Fibroblast of lung (primary cell): ENCODE measurements around the gene PRKCQ. TPM values are rescaled to one million over a fixed set of nuclear protein-coding genes. Genes with fewer than 3 reads are reported as not detected.

Experiments
- DNase-seq, 2 donors: peaks; one replicate each; pipeline versions ENCODE4 v3.0.0 to v3.0.0-alpha.2; 2010; ENCODE audit warnings: low read depth in 2 of 2
- H2AFZ ChIP-seq: 2 replicates; pipeline ENCODE4 v1.5.1; 2012; ENCODE audit warnings: low read length, control low read depth, inconsistent platforms
- H3K27ac ChIP-seq: 2 replicates; pipeline ENCODE4 v1.5.1; 2011; ENCODE audit warnings: low read length, control low read depth; ENCODE audit not compliant: insufficient read depth
- H3K27me3 ChIP-seq: 2 replicates; pipeline ENCODE4 v1.5.1; 2011; ENCODE audit warnings: mild to moderate bottlenecking, low read length; ENCODE audit not compliant: control insufficient read depth, insufficient read depth
- H3K36me3 ChIP-seq: 2 replicates; pipeline ENCODE4 v1.5.1; 2011; ENCODE audit warnings: low read length; ENCODE audit not compliant: control insufficient read depth, insufficient read depth
- H3K4me1 ChIP-seq: 2 replicates; pipeline ENCODE4 v1.5.1; 2011; ENCODE audit warnings: low read length; ENCODE audit not compliant: control insufficient read depth, insufficient read depth; ENCODE audit errors: extremely low read depth
- H3K4me2 ChIP-seq: 2 replicates; pipeline ENCODE4 v1.5.1; 2011; ENCODE audit warnings: low read length, control low read depth; ENCODE audit not compliant: insufficient read depth; ENCODE audit errors: extremely low read depth
- H3K4me3 ChIP-seq, 4 experiments: fragments of 200-600 bp in 1 of 4; sonication (generic) in 1 of 4; replicated peaks in 1 of 4; 2 replicates each; pipeline ENCODE4 v1.5.1; 2011 to 2016; ENCODE audit warnings: low read length in 4 of 4, low read depth in 3 of 4, mild to moderate bottlenecking in 3 of 4, control low read depth in 2 of 4, inconsistent platforms in 1 of 4, mixed read lengths in 1 of 4; ENCODE audit not compliant: insufficient read depth in 1 of 4; ENCODE audit errors: control extremely low read depth in 1 of 4
- H3K79me2 ChIP-seq: 2 replicates; pipeline ENCODE4 v1.5.1; 2012; ENCODE audit warnings: mild to moderate bottlenecking, low read length, inconsistent platforms; ENCODE audit not compliant: control insufficient read depth, insufficient read depth
- H3K9ac ChIP-seq: 2 replicates; pipeline ENCODE4 v1.5.1; 2011; ENCODE audit warnings: mild to moderate bottlenecking, low read length, control low read depth; ENCODE audit not compliant: insufficient read depth
- H3K9me3 ChIP-seq: 2 replicates; pipeline ENCODE4 v1.5.1; 2012; ENCODE audit warnings: low read depth, low read length; ENCODE audit not compliant: control insufficient read depth, insufficient read depth
- H4K20me1 ChIP-seq: 2 replicates; pipeline ENCODE4 v1.5.1; 2011; ENCODE audit warnings: low read length; ENCODE audit not compliant: control insufficient read depth, insufficient read depth; ENCODE audit errors: extremely low read depth
- EZH2 ChIP-seq: IDR thresholded peaks from 2 replicates; pipeline ENCODE4 v1.5.1; 2012; ENCODE audit warnings: low read length, control low read depth, mild to moderate bottlenecking; ENCODE audit errors: missing control alignments
- polyA plus RNA-seq, 2 donors: library from polyadenylated mRNA; depleted of rRNA in 1 of 2; stranded (reverse) in 1 of 2; unstranded in 1 of 2; fragments of >200 nt; gene quantifications; 2 replicates each; pipeline ENCODE4 v1.2.1, GENCODE V29; 2011 to 2012; ENCODE audit warnings: missing spikeins in 1 of 2
- total RNA-seq: library from RNA; depleted of rRNA; stranded (reverse); fragments of >200 nt; gene quantifications from 2 replicates; pipeline ENCODE4 v1.2.1, GENCODE V29; 2014
- TF ChIP-seq, protein P1 (sequence below), 2 donors: IDR thresholded peaks in 1 of 2; conservative IDR thresholded peaks in 1 of 2; 1 replicate in 1 of 2; 2 replicates in 1 of 2; pipeline ENCODE4 v1.5.1; 2011 to 2012; ENCODE audit warnings: low read length in 2 of 2, control low read depth in 1 of 2, inconsistent platforms in 1 of 2, low read depth in 1 of 2, mild to moderate bottlenecking in 1 of 2

The PRKCQ gene
- total and polyA plus RNA-seq, 2 donors (not counting 1 experiment from before 2014, with no cell fraction given), result under 0.01 to 0.01 TPM

DNA sequence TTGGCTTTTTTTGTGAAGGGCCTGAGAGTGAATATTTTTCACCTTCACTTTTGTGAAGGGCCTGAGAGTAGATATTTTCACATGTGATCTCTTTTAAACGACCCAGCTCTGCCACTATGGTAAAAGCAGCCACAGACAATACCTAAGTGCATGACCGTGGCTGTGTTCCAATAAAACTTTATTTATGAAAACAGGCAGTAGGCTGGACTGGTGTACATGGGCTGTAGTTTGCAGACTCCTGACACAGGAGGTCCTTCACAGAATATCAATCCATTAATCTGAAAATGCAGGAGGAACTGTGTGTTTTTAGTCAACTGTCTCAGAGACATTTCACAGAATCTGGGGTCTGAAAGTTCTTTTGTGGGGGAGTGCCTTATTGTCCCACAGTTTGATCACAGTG lies 186.9 kb downstream of the PRKCQ start:
- TF ChIP-seq EZH2, result no peak
- TF ChIP-seq, protein P1, sequence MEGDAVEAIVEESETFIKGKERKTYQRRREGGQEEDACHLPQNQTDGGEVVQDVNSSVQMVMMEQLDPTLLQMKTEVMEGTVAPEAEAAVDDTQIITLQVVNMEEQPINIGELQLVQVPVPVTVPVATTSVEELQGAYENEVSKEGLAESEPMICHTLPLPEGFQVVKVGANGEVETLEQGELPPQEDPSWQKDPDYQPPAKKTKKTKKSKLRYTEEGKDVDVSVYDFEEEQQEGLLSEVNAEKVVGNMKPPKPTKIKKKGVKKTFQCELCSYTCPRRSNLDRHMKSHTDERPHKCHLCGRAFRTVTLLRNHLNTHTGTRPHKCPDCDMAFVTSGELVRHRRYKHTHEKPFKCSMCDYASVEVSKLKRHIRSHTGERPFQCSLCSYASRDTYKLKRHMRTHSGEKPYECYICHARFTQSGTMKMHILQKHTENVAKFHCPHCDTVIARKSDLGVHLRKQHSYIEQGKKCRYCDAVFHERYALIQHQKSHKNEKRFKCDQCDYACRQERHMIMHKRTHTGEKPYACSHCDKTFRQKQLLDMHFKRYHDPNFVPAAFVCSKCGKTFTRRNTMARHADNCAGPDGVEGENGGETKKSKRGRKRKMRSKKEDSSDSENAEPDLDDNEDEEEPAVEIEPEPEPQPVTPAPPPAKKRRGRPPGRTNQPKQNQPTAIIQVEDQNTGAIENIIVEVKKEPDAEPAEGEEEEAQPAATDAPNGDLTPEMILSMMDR (conservative IDR thresholded peaks at IDR 0.05 in 1 of 2, IDR thresholded peaks at IDR 0.05 in 1 of 2; ENCODE audit: low read depth in 1 of 2, low read length in 2 of 2), result no peak
- no peaks in the 10 kb centered on the region for H3K36me3 ChIP-seq

DNA sequence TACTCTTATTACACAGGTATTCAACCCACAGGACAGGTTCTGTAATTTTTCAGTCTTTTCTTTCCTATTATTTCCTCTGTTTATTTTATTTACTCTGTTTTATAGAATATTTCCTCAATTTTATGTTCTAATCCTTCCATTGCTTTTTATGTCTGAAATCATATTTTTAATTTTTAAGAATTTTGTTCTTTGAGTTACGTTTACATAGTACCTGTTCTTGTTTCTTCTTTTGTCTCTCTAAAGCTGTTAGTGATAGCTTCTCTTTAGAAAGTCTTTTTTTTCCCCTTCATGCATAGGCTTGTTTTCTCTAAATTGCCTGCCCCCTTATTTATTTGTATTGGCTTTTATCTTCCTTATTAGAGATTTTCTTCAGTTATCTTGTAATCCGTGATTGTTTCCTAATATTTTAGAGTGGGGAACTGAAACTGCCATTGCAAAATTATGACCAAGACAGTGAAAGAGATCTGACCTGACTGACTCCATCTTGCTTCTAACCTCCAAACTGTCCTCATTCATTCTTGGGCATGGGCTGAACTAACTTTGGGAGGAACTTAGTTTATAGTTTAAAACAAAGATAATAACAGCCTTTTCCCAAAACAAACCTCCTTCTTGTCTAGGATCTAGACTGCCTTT lies 189.7 kb downstream of the PRKCQ start:
- H3K27me3 ChIP-seq, result peaks cover 4% of the 10 kb centered on the region
- H3K79me2 ChIP-seq, result no peaks in the 10 kb centered on the region
- H4K20me1 ChIP-seq, result no peaks in the 10 kb centered on the region
- H3K4me3 ChIP-seq, result no peak overlapping the region
- no peak for DNase-seq
- no peaks in the 10 kb centered on the region for H3K36me3 ChIP-seq
- H3K9ac ChIP-seq, result no peak overlapping the region
- no peak overlapping the region for H2AFZ ChIP-seq
- TF ChIP-seq, protein P1 (conservative IDR thresholded peaks at IDR 0.05 in 1 of 2, IDR thresholded peaks at IDR 0.05 in 1 of 2; ENCODE audit: low read depth in 1 of 2, low read length in 2 of 2), result no peak
- TF ChIP-seq EZH2, result no peak
- peaks cover 2% of the 10 kb centered on the region for H3K4me1 ChIP-seq
- no peak overlapping the region for H3K4me2 ChIP-seq
- no peak overlapping the region for H3K27ac ChIP-seq
- no peaks in the 10 kb centered on the region for H3K9me3 ChIP-seq

More for the DNA sequence above, 186.9 kb downstream of the PRKCQ start:
- Histone ChIP-seq H3K4me2 (no peak overlapping the region), H3K9me3 (no peaks in the 10 kb centered on the region), H3K27me3 (peaks cover 4% of the 10 kb centered on the region), H3K4me1 (no peaks in the 10 kb centered on the region), H4K20me1 (no peaks in the 10 kb centered on the region), H3K79me2 (no peaks in the 10 kb centered on the region), H3K4me3 (no peak overlapping the region), H3K9ac (no peak overlapping the region), H2AFZ (no peak overlapping the region), H3K27ac (no peak overlapping the region)
- no peak for DNase-seq

DNA sequence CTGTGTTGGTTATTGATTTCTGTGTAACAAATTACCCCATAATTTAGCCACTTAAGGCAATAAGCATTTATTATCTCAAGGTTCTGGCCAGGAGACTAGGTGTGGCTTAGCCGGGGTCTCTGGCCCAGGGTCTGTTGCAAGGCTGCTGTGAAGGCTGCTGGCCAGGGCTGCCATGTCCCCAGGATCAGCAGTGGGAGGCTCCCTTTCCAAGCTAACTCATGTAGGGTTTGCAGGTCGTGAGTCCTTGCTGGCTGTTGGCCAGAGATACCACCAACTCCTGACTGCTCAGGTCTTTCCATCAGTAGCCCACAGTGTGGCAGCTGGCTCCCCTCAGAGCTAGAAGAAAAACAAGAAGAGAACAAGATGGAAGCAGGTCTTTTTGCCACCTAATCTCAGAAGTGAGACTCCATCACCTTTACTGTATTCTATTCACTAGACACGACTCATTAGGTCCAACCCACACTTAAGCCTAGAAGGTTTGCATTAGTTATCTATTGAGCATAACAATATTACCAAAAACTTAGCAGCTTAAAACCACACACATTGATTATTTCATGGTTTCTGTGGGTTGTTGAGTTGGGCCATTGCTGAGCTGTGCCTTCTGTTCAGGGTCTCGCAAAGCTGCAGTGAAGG lies 191.7 kb downstream of the PRKCQ start:
- Histone ChIP-seq H3K9ac (no peak overlapping the region), H3K4me1 (peaks cover 2% of the 10 kb centered on the region), H3K27ac (no peak overlapping the region), H3K27me3 (peaks cover 4% of the 10 kb centered on the region), H3K36me3 (no peaks in the 10 kb centered on the region), H2AFZ (no peak overlapping the region), H3K9me3 (no peaks in the 10 kb centered on the region), H3K4me3 (no peak overlapping the region), H3K4me2 (no peak overlapping the region), H4K20me1 (no peaks in the 10 kb centered on the region), H3K79me2 (no peaks in the 10 kb centered on the region)
- TF ChIP-seq, protein P1 (conservative IDR thresholded peaks at IDR 0.05 in 1 of 2, IDR thresholded peaks at IDR 0.05 in 1 of 2; ENCODE audit: low read depth in 1 of 2, low read length in 2 of 2), result no peak
- TF ChIP-seq EZH2, result no peak
- no peak for DNase-seq
